Measurements from ENCODE around the gene RHCE.
"Not testable (repeated sequence)": the region's sequence is repeated elsewhere in the genome, so short reads cannot be mapped to it uniquely, and the experiment has no call there.

RHCE gene

DNA sequence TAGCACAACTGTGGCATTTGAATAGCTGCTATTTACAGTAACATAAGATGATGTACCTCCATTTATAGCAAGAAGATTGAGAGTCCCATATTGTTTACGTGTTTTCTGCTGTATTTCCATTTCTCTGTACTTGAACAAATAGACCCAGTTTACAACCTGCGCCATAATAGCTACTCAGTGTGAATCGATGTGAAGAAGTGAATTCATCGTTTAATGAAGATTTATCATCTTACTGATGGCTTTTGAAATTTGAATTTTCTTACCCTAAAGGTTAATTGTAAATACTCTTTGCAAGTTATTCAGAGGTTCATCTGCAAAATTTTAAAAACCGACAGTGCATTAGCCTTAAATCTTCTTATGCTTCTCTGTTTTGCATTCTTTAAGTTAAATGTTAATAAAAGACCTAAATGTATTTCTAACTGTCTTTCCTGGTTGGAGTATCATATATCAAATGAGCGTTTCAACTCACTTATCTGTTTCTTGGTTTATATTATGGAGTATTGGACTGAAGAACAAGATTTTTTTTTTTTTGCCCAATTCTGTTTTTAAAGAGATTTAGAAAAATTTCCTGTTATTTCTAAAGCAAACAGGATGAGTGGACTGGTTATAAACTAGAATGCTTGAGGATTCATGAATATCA, 12.2 kb upstream of the RHCE start:
- DNase-seq (ENCODE audit: low spot score), result no peak

DNA sequence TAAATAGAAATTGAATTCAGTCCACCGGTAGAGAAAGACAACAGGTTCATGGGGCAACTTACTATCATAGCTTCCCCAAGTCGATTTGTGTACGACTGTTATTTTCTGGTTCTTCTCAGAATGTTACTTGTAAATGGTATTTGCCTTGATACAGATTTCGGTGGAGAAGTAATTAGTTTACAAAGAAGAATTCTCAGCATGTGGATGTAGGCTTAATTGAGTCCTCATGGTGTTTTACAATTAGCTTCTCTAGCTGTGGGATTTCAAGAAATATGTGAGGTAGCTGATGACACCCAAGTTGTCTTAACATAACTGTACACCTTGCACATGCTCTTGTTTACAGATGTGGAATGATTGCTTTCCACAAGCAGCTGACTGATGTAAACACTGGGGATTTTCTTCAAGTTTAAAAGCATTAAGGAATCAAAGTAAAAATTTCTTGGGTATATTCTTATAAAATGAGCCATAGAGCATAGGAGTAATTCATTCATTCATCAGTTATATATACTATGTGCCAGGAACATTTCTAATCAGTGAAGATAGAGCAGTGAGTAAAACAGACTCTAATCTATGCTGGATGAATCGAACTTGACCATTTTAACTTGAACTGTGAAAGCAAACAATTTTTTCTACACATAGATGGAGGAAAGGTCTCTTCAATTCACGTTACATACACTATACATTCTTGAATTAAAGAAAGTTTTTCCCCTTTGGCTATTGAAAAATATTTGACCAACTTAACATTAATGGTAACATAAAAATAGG, 11.5 kb upstream of the RHCE start:
- DNase-seq (ENCODE audit: low spot score), result no peak

DNA sequence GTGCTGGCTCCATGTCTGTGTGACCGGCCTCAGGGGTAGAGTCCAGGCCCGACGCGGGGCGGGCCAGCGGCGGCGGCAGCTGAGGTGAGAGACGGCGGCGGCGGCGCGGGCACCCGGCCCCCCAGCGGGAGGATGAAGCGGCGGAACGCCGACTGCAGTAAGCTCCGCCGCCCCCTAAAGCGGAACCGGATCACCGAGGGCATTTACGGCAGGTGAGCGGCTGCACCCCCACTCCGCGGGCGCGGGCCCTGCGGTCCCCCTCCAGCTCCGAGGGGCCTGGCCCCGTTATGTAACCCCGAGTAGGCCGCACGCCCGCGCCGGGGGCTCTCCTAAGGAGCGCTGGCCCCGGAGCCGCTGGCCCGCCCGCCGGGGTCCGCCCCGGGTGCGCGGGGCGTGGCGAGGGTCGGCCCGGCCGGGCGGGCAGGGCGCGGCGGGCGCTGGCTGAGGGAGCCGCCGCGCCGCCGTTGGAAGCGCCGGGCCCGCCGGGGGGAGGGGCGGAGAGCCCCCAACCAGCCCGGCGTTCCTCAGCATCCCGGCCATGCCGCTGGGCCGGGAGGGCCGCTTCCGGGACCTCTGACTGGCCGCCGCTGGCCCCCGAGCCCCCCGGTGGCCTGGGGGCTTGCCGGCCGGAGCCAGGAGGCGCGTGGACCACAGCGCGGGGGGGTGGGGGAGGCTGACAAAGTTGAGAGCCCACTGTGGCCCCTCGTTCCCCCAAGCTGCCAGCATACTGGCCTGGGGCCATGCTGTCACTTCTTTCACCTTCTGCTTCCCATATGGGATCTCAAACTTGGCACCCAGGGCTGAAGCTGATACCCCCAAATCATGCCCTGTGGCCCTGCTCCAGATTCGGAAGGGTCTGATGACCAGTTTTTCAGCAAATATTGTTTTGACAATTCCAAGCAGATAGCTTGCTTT, 10.6 kb upstream of the RHCE start:
- DNase-seq (ENCODE audit: low spot score), result no peak

DNA sequence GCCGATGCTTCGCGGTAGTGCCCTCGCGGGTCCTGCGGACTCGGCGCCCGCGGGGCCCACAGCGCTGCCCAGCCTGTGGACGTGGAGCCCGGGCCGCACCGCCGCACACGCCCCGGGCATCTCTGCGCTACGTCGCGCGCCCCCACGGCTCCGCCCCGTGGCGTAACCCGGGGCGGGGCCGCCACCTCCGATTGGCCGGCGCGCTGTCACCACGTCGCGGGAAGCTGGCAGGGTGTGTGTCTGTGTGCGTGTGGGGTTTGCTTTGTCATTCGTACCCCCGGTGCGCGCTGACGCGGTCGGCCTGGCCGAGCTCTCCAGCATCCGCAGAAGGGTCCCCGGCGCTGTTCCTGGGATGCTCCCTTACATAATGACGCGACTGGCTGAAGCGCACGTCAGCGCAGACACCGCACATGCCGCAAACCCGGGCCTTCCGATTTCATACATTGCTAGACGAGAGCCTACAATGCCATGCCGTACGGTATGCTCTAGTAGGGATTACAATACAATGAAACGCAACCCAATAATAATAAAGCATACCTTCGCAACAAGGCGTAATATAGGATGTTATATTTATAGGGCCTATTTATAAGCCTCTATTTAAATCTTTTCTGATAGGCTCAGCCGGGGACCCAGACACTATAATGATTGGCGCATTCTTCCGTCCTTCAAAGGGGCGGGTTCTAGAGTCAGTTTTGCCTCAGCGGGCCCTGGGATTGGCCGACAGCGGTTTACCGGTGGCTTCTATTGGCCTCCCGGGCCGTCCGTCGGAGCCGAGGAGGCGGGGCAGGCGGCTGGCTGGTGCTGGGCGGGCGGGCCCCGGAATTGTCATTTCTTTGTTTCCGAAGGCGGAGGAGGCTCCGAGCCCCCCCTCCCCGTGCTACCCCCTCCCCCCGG, 9.7 kb upstream of the RHCE start, which contains the start of gene MACO1:
TSS of gene MACO1 (plus strand) at position 825 of the 894 bp plus-strand sequence. CDS start 202 bp downstream, outside the sequence.
- peak; percentile 97 for DNase-seq (ENCODE audit: low spot score)

DNA sequence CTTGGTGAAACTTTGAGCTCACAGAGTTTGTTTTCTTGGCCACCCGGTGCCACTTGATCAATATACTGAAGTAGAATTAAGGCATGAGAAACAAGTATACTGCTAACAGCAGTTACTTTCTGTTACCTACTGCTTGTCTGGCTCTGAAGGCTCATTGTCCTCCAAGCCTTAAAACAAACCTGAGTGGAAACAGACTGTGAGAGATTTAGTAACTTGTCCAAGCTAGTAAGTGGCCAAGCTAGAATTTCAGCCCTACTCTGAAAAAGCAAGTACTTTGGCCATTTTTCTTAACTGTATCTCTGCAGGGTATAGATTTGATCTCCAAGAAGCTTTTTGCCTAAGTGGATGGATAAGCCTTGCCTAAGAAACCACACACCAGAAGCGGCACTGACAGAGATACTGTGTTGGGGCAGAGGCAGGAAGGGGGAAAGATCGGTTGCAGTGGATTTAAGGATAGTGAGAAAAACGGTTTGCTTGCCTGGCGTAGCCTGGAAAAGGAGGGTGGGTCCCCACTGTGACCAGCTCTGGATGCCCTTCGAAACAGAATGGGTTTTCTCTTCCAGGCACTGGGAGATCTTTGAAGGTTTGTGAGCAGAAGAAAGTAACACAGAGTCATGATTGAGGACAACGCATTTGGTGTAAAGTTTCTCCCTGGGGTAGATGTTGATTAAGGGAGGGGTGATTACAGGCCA, 8.0 kb upstream of the RHCE start:
- no peak for DNase-seq (ENCODE audit: low spot score)

DNA sequence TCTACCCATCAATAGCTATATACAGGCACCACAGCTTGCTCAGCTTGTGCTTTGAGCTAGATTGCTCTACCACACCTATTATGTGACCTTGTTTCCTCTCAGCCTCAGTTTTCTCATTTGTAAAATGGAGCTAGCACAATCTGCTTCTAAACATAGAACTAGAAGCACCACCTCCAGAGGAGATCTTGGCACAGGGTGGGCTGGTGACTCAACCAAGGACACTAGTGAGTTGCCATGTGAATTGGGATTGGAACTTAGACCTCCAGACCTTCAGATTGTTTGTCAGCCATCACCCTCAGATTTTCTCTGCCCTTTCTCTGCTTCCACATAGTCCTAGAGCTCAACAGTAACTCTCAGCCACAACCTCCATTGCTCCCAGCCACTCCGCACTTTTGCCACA, 7.1 kb upstream of the RHCE start:
- no peak for DNase-seq (ENCODE audit: low spot score)

DNA sequence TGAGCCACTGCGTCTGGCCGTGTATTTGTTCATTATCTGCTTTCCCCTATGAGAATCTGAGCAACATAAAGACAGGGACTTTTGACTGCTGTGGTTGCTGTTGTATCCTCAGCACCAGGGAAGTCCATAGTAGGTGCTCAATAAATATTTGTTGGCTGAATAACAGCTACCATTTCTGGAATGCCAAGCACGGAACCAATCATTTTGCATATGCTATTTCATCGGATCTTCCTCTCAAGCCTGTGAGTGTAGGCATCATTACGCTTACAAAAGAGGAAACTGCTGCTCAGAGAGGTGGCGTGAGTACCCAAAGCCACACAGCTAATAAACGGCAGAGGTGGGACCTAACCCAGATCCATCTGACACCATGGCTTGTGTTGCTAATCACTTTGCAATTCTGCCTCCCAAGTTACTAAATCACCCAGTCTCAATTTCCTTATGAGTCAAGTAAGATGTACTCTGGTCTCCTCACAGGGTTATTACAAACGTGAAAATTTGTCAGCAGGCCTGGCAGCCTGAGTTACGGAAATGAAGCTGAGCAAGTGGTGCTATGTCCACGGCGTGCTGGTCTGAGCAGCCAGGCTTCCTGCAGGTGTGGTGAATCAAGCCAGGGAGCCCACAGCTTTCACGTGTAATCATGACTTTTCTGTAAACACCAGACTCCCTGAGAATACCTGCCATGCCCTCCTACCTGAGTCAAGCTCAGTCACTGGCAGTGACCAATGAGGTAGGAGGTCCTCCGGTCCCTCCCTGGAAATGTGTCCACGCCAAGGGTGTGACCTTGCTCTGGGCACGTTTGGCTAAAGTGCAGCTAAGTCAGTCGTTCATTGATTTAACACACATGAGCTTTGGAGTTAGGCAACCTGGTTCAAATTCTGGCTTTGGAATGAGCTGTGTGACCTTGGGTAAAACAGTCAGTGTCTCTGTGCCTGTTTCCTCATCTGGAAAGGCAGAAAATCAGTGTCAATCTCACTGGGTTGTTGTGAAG, 4.8 kb upstream of the RHCE start:
- no peak for DNase-seq (ENCODE audit: low spot score)

DNA sequence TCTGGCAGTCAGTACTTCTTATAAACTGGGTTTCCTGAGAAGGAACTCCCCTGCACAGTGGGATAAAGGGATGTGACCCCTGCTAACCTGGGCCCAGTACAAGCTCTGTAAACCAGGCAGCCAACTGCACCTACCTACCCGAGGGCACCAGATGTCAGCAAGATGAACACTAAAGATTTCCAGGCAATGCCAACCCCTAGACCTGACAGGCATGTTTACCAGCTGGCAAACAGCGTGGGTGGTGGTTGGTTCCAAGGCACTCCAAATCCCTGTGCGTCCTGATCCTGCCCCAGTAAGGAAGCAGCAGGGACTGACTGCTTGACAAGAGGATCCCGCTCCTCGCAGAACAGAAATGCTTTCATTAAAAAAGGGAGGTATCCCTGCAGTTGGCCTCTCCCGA, 2.6 kb upstream of the RHCE start:
- not testable (repeated sequence) for DNase-seq (ENCODE audit: low spot score)

DNA sequence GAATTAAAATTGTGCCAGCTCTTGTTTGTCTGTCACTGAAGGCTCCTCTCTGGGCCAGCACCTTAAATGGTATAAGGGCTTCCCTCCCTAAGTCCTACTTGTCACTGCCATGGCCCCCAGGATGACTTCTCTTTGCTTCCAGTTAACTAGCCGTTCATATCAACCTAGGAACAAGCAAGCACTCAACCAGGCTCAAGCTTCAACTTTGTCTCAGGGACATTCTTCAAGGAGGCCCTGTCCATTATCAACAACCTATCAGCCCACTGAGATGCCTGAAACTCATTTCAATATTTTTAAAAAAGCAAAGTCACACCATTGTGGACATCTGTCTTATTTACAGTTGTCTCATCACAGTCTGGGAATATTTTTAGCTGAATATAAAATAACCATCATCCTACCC, 1.3 kb downstream of the RHCE start:
- not testable (repeated sequence) for DNase-seq (ENCODE audit: low spot score)

DNA sequence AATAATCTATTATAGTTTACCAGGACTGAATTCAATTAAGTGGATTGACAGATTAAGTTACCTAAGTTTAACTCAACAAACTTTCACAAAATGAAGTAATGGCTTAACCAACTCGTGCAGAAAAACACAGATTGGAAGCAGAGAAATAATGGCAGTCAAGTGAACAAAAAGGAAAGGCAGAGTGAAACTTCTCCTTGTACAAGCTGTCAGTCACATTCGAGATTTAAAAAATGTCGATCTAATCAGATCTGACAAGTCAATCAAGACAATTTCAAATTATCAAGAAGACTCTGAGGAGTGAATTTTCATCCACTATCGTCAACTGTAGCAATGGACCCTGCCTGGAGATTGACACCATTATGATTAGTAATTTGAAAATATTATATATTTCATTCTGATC, 3.3 kb downstream of the RHCE start:
- not testable (repeated sequence) for DNase-seq (ENCODE audit: low spot score)

DNA sequence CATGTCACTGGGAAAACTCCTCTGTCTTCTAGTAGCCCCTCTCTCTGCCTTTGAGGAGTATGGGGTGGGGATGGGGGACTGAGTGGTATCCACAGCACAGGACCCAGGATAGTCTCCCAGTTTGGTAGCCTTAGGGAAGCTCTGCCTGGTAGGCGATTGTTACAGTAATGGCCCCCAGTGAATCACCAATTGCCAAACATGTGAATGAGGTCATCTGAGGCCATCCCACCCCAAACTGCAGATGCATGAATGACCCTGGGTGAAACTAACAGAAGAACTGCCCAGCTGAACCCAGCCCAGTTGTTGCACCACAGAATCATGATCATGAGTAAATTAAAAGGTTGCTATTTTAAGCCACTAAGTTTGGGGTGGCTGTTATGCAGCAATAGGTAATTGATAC, 6.0 kb downstream of the RHCE start:
- not testable (repeated sequence) for DNase-seq (ENCODE audit: low spot score)

DNA sequence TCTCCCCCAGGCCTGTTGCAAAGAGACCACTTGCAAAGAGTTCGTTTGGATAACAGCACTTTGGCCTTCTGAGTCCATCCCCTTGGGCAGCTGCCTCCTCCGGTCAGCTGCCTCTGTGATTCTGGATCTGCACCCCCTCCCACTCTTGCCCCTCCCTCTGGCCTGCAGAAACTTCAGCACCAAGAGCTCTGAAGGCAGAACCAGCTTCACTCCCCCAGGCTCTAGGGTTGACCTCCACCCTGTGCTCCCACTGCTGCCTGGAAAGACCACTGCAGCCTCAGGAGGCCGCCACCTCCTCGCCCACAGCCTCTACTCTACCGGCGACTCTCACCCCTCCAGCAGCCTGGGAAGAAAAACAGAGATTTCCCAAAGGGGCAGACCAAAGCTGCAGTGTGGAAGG, 6.5 kb downstream of the RHCE start:
- DNase-seq (ENCODE audit: low spot score), result not testable (repeated sequence)

DNA sequence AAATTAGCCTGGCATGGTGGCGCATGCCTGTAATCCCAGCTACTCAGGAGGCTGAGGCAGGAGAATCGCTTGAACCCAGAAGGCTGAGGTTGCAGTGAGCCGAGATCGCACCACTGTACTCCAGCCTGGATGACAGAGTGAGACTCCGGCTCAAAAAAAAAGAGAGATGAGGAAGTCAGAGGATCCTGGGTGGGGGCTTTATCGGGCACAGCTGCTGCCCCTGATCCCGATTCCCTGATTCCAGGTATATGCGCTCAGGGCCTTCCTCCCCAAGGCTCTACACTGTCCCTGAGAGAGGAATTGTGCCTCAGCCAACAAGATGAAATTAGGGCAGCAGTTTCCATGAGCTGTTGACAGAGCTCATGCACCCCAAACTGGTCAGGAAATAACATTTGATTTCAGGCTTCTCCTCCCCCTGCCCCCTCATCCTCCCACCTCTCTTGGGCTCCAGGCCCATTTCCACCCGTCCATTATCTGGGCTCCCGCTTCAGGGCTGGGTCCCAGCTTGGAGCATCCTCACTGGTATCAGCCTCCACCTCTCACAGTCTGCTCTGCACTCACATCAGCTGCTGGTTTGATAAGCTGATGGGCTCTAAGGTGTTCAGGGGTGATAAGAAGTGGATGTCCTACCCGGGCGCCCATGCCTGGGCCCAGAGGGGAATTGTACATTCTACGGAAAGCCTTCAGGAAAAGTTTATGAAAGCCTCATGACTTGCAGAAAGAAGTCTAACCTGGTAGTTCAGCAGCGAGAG, 7.6 kb downstream of the RHCE start:
- DNase-seq (ENCODE audit: low spot score), result not testable (repeated sequence)

DNA sequence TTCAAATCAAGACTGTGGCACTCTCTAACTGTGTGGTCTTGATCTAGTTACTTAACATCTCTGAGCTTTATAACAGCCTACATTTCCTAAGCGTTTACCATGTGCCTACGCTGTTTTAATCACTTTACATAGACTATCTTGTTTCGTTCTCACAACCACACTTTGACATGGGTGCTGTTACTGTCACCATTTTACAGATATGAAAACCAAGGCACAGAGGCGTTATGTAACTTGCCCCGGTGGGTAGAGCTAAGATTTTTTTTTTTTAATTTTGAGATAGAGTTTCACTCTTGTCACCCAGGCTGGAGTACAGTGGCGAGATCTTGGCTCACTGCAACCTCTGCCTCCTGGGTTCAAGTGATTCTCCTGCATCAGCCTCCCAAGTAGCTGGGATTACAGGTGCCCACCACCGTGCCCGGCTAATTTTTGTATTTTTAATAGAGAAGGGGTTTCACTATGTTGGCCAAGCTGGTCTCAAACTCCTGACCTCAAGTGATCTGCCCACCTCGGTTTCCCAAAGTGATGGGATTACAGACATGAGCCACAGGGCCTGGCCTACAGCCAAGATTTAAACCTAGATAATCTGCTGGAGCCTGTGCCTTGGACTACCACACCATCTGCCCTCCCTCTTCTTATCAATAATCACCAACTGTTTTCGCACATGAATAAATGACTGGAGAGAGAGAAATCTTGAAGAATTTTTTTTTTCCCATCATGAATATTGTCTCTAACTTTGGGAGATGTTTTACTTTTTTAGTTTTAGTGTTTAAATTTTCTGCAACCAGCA, 10.8 kb downstream of the RHCE start:
- not testable (repeated sequence) for DNase-seq (ENCODE audit: low spot score)

DNA sequence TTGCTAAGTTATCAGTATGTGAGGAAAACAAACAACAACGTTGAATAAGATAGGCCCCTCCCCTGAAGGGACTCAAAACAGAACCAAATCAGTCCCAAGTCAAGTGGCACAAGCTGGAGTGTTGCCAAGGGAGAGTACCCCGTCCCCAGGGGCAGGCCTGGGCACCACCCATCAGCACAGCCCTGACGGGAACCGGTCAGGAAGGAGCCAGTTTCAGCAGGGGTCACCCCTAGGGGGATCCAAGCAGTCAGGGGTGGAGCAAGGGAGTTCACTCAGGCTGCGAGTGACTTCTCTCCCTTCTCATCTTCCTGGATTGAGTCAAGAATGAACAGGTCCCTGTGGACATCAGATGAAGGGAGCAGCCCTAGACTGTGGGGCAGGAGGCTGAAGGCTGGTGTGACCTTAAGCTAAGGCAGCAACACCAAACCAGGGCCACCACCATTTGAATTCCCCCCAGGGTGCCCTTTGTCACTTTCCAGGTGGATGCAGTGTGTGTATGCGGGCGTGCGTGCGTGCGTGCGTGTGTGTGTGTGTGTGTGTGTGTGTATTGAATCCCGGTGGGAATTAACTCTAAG, 14.8 kb downstream of the RHCE start:
- DNase-seq (ENCODE audit: low spot score), result not testable (repeated sequence)

DNA sequence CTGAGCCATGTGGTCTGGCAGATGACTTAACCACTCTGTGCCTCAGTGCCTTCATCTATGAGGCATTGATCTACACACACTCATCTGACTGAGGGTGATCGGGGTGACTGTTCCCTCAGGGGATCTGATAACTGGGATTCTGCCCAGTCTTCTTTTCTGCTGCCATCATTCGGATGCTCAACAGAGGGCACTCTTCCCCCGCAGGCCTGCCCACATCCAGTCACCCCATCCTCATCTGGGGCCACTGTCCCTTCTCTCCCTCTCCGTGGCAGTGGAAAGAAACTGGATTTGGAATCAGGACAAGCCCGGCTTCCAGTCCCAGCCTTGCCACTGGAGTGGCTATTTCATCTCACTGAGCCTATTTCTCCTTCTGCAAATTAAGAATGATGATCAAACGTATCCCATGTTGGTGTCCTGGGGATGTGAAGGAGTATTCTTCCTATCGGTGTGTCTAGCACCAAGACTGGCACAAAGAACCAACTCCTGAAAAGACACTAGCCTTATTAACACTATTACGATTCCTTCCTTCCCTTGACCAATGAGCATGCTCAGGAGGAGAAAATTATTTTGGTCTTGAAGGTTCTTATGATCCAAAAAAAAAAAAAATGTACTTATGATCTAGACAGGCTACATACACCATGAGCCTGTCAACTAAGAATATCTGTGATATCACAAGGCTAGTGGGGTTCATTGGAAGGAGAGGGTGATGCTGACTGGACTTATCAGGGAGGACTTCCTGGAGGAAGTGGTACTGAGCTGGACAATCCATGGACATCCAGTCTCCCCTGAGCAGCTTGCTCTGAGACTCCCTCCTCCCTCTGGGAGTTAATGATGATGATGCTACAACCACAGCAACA, 17.4 kb downstream of the RHCE start:
- not testable (repeated sequence) for DNase-seq (ENCODE audit: low spot score)

DNA sequence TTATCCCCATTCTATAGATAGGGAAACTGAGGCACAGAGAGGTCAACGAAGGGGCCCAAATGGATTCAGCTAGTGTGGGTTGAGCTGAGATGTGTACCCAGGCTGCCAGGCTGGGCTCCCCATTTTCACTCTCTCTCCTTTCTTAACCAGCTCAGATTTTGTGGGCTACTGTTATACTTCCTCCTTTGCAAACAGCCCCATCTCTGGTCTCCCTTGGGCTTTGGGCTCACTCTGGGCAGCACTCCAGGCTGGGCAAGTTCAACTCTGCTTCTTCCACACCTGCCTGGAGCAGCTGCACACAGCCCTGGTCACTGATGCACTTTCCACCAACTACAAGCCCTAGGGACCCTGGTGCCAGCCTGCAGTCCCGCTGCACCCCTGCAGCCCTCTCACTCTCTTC, 22.5 kb downstream of the RHCE start:
- not testable (repeated sequence) for DNase-seq (ENCODE audit: low spot score)

Data from LoVo (cell line).